Activated CD4-positive, CD25-positive, alpha-beta regulatory T cell (primary cell): ENCODE results near the gene MARCO.
"Not testable (repeated sequence)": the region's sequence is repeated elsewhere in the genome, so short reads cannot be mapped to it uniquely, and the experiment has no call there.

Experiments
- DNase-seq, 4 experiments: peaks; one replicate each; lab custom pipeline; 2025; lab: John Stamatoyannopoulos, UW

MARCO gene

GRCh38 chr2:119006441-119006840 lies 64.4 kb downstream of the MARCO start:
- DNase-seq, result no peak

GRCh38 chr2:119008108-119008507 lies 66.1 kb downstream of the MARCO start:
- no peak for DNase-seq

GRCh38 chr2:119009110-119009509 lies 67.1 kb downstream of the MARCO start:
- DNase-seq, result no peak

- DNase-seq, result no peak
These were observed 68.3 kb downstream of the MARCO start for GRCh38 chr2:119010336-119010735.

GRCh38 chr2:119011162-119011909 lies 69.3 kb downstream of the MARCO start:
- no peak for DNase-seq

DNA sequence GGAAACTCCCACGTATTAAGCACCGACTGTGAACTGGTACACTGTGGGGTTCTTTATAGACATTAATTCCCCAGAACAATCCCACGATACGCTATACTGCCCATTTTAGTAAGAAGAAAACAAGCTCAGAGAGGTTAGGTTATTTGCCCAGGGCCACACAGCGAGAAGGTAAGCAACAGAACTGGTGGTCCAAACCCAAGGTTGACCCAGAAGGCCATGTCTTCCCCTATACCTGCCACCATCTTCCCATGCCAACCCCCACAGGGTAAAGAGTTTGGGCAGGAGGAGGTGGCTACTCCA lies 69.9 kb downstream of the MARCO start:
- DNase-seq, result no peak

- no peak for DNase-seq
These were observed 70.6 kb downstream of the MARCO start for GRCh38 chr2:119012345-119013301.

DNA sequence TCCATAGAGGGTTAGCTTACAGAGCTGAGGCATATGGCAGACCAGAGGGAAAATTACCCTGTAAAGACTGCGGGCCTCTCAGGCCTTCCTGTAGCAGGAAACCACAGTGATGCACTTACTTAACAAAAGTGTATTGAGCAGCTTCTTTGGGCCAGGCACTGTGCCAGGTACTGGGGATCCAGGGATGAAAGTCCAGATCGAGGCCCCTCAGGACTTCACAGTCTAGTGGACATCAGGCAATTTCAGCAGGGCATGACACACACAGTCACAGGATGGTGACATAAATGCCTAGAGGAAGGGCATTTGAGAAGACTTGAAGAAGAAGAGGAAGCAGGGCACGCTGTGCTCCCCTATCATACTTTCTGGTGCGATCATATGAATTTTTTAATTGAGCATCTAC lies 71.7 kb downstream of the MARCO start:
- no peak for DNase-seq

DNA sequence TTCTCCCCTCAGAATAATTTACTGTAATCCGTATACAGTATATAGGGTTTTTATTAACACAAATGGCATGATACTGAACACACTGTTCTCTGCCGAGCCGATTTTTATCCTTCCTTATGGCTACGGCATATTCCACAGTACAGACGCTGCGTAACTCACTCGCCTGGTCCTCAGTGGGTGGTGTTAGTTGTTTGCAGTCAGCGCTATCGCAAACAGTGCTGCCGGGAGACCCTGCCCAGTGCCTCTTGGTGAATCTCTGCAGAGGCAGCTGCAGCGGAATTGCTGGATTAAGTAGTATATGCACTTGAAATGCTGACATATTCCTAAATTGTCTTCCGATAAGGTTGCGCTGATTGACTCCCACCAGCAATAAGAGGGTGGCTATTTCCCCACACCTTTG lies 73.9 kb downstream of the MARCO start:
- no peak for DNase-seq

DNA sequence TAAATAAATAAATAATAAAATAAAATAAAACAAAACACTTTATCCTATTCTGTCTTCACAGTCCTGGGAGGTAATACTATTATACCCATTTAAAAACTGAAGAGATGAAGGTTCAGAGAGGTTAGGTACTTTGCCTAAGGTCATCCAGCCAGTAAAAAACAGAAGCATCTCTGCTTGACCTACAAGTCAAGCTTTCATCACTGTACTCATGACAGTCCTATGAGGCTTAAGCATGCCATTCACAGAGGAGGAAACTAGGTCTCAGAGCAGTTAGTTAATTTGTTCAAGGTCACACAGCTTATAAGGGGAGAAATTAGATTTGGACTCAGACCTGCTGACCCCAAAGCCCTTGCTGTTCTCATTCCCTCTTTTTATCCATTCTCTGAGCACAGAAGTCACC lies 77.5 kb downstream of the MARCO start:
- no peak for DNase-seq

DNA sequence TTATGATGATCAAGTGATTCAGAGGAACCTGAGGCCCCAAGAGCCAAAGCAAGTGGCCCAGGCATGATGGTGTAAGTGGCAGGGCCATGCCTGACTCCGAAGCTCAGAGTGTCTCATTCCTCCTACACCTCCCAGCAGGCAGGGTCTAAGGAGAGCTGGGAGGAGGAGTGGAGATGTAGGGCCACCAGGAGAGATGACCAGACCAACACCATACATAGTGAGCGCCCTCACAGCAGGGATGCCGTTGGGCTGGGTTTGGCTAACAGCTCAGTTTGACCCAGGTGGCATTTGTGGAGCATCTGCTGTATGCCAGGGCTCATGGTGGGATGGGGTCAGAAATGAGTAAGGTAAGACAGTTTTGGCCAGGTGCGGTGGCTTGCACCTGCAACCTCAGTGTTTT lies 80.7 kb downstream of the MARCO start:
- DNase-seq, result no peak

GRCh38 chr2:119023534-119023933 lies 81.5 kb downstream of the MARCO start:
- no peak for DNase-seq

- no peak for DNase-seq
These were observed 82.2 kb downstream of the MARCO start for GRCh38 chr2:119024152-119024551.

DNA sequence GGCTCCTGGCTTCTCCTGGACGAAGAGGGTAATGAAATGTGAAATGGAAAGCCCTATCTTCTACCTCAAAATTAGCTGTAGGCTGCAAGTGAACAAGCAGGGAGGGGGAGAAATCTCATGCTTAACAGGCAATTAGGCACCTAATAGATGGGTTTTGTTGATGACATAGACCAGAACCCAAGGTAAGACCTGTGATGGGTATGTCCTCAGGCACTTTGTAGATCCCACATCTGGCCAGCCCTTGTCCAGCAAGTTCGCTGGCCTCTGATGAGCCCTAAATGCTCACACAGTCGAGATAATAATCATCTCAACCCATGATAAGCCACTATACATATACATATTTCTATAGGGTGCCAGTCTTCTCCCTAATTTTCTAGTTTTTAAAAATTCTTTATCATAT lies 82.6 kb downstream of the MARCO start:
- no peak for DNase-seq

DNA sequence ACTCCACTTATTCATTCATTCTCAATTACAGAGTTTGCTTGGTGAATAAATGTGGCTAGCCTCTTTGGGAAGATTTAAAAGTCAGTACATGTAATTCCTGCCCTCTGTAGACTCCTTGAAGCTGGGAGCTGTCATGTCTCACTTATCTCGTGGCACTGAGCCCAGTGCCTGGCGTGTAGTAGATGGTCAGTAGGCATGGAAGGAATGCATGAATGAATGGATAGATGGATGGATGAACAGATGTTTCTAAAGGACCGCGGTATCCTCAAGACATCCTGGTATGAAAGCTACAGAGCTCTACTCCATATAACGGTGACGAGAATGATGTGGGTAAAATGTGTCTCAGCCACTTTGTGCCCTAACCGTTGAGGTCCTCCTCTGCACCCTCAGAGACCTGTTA lies 83.0 kb downstream of the MARCO start:
- no peak for DNase-seq

- no peak for DNase-seq
These were observed 83.9 kb downstream of the MARCO start for GRCh38 chr2:119025762-119026351.

- no peak for DNase-seq
These were observed 84.9 kb downstream of the MARCO start for GRCh38 chr2:119026890-119027289.

- DNase-seq, result no peak
These were observed 86.6 kb downstream of the MARCO start for GRCh38 chr2:119028327-119029174.

DNA sequence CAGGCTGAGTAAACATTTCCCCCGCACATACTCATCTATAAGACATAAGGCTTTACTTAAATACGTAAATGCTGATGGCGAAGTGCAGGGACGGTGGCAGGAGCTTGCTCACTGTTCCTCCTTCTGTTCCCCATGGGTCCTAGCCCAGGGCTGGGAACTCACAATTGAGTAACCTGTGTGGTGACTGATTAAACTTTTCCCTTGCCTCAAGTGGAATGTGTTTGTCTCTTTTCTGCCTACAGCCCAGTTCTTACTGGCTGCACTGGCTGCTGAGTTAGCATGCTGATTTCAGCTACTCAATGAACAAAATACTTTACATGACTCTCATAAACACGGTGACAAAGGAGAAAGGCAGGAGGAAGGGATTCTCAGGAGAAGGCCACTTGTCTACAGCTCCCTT lies 87.3 kb downstream of the MARCO start:
- DNase-seq, result no peak

DNA sequence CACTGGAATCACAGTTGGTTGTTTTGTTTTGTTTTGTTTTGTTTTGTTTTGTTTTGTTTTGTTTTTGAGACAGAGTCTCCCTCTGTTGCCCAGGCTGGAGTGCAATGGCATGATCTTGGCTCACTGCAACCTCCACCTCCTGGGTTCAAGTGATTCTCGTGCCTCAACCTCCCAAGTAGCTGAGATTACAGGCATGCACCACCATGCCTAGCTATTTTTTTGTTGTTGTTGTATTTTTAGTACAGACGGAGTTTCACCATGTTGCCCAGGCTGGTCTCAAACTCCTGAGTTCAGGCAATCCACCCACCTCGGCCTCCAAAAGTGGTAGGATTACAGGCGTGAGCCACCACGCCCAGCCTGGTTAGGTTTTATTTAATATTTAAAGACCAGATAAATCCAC lies 95.9 kb downstream of the MARCO start:
- not testable (repeated sequence) for DNase-seq

- DNase-seq, result no peak
These were observed 98.7 kb downstream of the MARCO start for GRCh38 chr2:119040730-119041129.
